ENCODE data around the gene TRIM39. TPM values are rescaled to one million over a fixed set of nuclear protein-coding genes. Genes with fewer than 3 reads are reported as not detected.

The TRIM39 gene
- total and polyA plus RNA-seq, 9 of the 15 experiments (the other 6 are each of a cell fraction or from before 2014, with no cell fraction given) = 5.6 to 17.7 (median 12.8) TPM

DNA sequence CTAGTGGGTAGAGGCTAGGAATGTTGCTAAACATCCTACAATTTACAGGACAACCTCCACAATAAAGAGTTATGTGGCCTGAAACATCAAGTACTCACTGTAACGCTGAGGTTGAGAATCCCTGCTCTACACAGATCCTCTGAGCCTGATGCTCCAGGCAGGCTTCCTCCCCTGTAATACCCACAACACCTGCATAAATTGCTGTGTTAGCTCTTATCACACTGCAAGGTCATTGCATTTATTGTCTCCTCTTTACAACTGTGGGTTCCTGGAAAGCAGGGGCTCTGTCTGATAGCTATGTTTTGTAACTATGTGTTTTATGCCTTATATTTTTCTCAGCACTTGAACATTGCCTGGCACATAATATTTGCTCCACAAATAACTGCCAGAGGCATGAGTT is 29.8 kb downstream of the TRIM39 start (continued):
- TF ChIP-seq HMGN3 (IDR thresholded peaks at IDR 0.05; ENCODE audit: borderline replicate concordance, extremely low read depth, insufficient read length, low read depth, low read length) (no peak), ZBTB33 (CRISPR knock-in tag; IDR thresholded peaks at IDR 0.05) (no peak), MAX (CRISPR knock-in tag; IDR thresholded peaks at IDR 0.05) (no peak), ZNF696 (CRISPR knock-in tag; conservative IDR thresholded peaks at IDR 0.05) (no peak), ZNF668 (CRISPR knock-in tag; IDR thresholded peaks at IDR 0.05) (no peak), ZNF764 (CRISPR knock-in tag; IDR thresholded peaks at IDR 0.05; ENCODE audit: low read depth) (no peak)
- TF ChIP-seq, protein P1, sequence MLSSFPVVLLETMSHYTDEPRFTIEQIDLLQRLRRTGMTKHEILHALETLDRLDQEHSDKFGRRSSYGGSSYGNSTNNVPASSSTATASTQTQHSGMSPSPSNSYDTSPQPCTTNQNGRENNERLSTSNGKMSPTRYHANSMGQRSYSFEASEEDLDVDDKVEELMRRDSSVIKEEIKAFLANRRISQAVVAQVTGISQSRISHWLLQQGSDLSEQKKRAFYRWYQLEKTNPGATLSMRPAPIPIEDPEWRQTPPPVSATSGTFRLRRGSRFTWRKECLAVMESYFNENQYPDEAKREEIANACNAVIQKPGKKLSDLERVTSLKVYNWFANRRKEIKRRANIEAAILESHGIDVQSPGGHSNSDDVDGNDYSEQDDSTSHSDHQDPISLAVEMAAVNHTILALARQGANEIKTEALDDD (IDR thresholded peaks at IDR 0.05) = no peak
